IMR-90 (cell line): ENCODE data around the gene MAGI1.

ENCODE experiments used
- POLR2A ChIP-seq: IDR thresholded peaks from 2 replicates; pipeline ENCODE4 v1.6.1; 2012; ENCODE audit warnings: mild to moderate bottlenecking, low read depth, low read length
- RFX5 ChIP-seq: IDR thresholded peaks from 2 replicates; pipeline ENCODE4 v1.8.0; 2012; ENCODE audit warnings: low read depth, mild to moderate bottlenecking, low read length, moderate library complexity
- TF ChIP-seq, protein P1 (sequence below): conservative IDR thresholded peaks from 2 replicates; pipeline ENCODE4 v1.5.1; 2012; ENCODE audit warnings: mild to moderate bottlenecking, low read depth, low read length, improper control_type of control experiment

DNA sequence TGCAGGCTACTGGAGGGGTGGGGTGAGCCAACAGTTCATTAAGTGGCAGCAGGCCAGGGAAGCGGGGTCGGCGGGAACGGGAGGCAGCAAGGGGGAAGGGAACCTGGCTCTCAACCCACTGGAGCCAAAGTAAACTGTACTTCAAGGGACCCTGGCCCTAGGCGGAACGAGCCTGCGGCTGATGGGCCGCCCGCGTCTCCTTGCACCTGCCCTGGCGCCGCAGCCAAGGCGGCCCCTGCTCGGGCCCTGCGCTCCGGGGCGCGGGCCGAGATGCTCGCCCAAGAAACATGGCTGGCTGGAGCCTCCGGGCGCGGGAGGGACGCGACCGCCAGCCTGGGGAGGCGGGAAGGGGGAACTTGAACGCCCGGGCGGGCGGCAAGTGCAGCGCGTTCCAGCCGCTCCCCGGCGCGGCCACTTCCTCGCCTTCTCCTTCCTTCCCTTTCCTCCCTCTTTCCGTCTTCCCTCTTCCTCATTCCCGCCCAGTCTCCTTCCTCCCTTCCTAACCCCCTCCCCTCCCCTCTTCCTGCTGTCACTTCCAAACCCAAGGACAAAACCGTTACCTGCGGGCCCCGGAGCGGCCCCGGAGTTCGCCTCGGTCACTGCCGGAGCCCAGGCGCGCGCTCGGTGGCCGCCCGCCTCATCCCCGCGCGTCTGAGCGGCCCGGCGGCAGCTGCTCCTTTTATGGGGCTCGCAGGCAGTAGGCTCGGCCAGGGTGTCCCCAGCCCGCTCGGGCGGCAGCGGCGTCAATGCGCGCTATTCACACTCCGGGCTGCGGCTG, 489.7 kb downstream of the MAGI1 start:
- TF ChIP-seq, protein P1, sequence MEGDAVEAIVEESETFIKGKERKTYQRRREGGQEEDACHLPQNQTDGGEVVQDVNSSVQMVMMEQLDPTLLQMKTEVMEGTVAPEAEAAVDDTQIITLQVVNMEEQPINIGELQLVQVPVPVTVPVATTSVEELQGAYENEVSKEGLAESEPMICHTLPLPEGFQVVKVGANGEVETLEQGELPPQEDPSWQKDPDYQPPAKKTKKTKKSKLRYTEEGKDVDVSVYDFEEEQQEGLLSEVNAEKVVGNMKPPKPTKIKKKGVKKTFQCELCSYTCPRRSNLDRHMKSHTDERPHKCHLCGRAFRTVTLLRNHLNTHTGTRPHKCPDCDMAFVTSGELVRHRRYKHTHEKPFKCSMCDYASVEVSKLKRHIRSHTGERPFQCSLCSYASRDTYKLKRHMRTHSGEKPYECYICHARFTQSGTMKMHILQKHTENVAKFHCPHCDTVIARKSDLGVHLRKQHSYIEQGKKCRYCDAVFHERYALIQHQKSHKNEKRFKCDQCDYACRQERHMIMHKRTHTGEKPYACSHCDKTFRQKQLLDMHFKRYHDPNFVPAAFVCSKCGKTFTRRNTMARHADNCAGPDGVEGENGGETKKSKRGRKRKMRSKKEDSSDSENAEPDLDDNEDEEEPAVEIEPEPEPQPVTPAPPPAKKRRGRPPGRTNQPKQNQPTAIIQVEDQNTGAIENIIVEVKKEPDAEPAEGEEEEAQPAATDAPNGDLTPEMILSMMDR: no peak
- TF ChIP-seq RFX5: no peak
- TF ChIP-seq POLR2A: no peak
